Breast epithelium (tissue), 4 donors: Measurements from ENCODE around the gene TRMT11. TPM values are rescaled to one million over a fixed set of nuclear protein-coding genes. Genes with fewer than 3 reads are reported as not detected.

Experiments used
- DNase-seq, 2 donors: peaks; one replicate each; pipeline ENCODE4 v3.0.0-alpha.2; 2019; ENCODE audit warnings: low spot score in 2 of 2
- H3K27ac ChIP-seq, 2 donors: fragments of 200-600 bp; sonication (generic) in 1 of 2; one replicate each; pipeline ENCODE4 v1.5.1; 2016 to 2019; ENCODE audit warnings: mild to moderate bottlenecking in 1 of 2
- H3K27me3 ChIP-seq, 2 donors: fragments of 200-600 bp; sonication (generic) in 1 of 2; one replicate each; pipeline versions ENCODE4 v1.5.1 to v1.6.0; 2017 to 2019; ENCODE audit warnings: control low read depth in 1 of 2, mild to moderate bottlenecking in 1 of 2
- H3K36me3 ChIP-seq: fragments of 200-600 bp; one replicate; pipeline ENCODE4 v1.5.1; 2019
- H3K4me1 ChIP-seq, 2 donors: fragments of 200-600 bp; sonication (generic); one replicate each; pipeline ENCODE4 v1.5.1; 2016 to 2019; ENCODE audit warnings: control low read depth in 1 of 2
- H3K4me3 ChIP-seq, 3 donors: fragments of 200-600 bp; sonication (generic); 1 replicate in 2 of 3; 2 replicates in 1 of 3; pipeline ENCODE4 v1.5.1; 2016 to 2019; ENCODE audit warnings: mild to moderate bottlenecking in 3 of 3, moderate library complexity in 2 of 3
- H3K9me3 ChIP-seq, 2 donors: fragments of 200-600 bp; sonication (generic) in 1 of 2; one replicate each; pipeline ENCODE4 v1.5.1; 2016 to 2019; ENCODE audit warnings: control low read depth in 1 of 2
- CTCF ChIP-seq, 3 donors: fragments of 450-650 bp; IDR thresholded peaks; one replicate each; pipeline ENCODE4 v1.5.1; 2016 to 2017; ENCODE audit warnings: antibody characterized with exemption in 3 of 3, mild to moderate bottlenecking in 3 of 3, moderate library complexity in 3 of 3
- POLR2A ChIP-seq: fragments of 450-650 bp; IDR thresholded peaks from one replicate; pipeline ENCODE4 v1.6.1; 2016; ENCODE audit warnings: antibody characterized with exemption, mild to moderate bottlenecking, moderate library complexity
- POLR2AphosphoS5 ChIP-seq, 3 donors: sonication (generic); formaldehyde crosslinking; IDR thresholded peaks; one replicate each; pipeline ENCODE4 v1.6.1; 2017; ENCODE audit warnings: antibody characterized with exemption in 3 of 3
- intact Hi-C: fragments of 100-400 bp; cut with DNase I; formaldehyde crosslinking; loops from one replicate; pipeline ENCODE4 v1.15.1; 2023; ENCODE audit warnings: low total_unique reads
- total RNA-seq, 3 donors: library from RNA; depleted of rRNA; stranded (reverse); fragments of >200 nt; gene quantifications; one replicate each; pipeline ENCODE4 v1.1.0, GENCODE V29; 2016

Gene TRMT11
- total RNA-seq, 3 donors from 2014 or later, result 17.3 to 48.3 (median 39.7) TPM

DNA sequence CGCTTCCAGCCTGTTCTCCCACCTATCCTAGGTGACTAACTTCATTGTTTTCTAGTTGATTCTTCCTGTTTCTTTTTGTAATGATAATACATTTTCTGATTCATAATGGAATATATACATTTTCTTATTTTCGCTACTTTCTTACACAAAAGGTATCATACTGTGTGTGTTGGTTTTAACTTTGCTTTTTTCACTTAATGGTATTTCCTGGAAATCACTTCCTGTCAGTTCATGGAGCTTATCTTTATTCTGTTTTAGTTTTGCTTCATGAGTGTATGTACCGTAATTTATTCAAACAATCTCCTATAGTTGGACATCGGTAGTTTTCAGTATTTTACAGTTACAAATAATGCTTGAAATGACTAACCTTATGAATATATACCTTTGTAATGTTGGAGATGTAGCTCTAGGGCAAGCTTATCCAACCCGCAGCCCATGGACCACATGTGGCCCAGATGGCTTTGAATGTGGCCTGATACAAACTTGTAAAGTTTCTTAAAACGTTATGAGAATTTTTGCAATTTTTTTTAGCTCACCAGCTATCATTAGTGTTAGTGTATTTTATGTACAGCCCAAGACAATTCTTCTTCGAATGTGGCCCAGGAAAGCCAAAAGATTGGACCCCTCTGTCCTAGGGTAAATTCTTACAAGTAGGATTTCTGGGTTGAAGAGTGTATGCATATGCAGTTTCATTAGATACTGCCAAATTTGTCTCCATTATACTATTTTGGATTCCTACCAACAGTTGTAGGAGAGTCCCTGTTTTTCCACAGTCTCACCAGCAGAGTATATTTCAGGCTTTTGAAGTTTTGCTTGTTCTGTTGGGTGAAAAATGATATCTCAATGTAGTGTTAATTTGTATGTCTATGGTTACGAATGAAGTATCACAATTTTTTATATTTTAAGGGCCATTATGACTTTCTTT is 16.7 kb downstream of the TRMT11 start:
- Histone ChIP-seq H3K9me3 (no peaks in the 10 kb centered on the region), H3K27me3 (no peaks in the 10 kb centered on the region), H3K27ac (no peak overlapping the region), H3K36me3 (no peaks in the 10 kb centered on the region), H3K4me1 (no peaks in the 10 kb centered on the region), H3K4me3 (no peak overlapping the region)
- intact Hi-C loops, result no loop called here
- TF ChIP-seq POLR2AphosphoS5 (IDR thresholded peaks at IDR 0.05), result no peak
- no peak for TF ChIP-seq CTCF (IDR thresholded peaks at IDR 0.05)
- no peak for TF ChIP-seq POLR2A
- DNase-seq, result no peak

DNA sequence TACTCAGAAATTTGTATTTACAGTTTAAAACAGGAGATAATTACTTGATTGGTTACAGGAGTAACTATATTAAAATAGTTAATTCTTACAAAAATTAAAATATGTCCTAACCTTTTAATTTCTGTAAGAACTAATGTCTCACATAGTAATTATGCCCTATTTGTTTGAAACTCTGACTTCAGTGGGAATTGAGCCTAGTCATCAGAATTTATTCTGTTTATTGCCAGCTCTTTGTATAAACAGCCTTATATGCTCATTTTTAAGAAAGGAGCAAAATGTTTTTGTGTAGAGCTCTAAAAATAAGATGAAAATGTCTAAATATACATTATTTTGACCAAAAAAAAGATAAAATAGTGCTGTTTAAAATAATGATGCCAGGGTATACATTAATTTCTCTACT is 21.5 kb downstream of the TRMT11 start:
- Histone ChIP-seq H3K36me3 (peaks cover 8% of the 10 kb centered on the region), H3K4me1 (no peaks in the 10 kb centered on the region), H3K4me3 (no peak overlapping the region), H3K27ac (no peak overlapping the region), H3K9me3 (no peaks in the 10 kb centered on the region), H3K27me3 (no peaks in the 10 kb centered on the region)
- intact Hi-C loops, result no loop called here
- DNase-seq, result no peak
- no peak for TF ChIP-seq POLR2AphosphoS5 (IDR thresholded peaks at IDR 0.05)

DNA sequence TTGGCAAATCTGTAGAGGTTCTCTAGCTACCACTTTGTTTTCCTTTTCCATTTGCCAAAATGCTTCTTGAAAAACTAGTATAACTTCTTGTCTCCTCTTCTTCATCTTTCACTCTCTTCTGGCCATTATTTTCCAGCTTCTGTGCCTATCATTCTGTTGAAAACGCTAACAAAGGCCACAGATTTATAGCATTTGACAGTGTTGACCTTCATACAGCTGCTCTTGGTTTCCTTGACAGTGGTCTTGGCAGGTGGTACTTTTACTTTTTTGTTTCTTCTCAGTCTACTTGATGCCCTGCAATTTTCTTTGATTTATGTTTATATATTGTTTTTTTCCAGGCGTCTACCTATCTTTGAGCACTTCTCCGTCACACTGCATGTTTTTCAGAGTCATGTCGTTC is 23.7 kb downstream of the TRMT11 start:
- intact Hi-C loops, result no loop called here
- H3K27ac ChIP-seq, result no peak overlapping the region
- H3K36me3 ChIP-seq, result peaks cover 8% of the 10 kb centered on the region
- TF ChIP-seq CTCF (IDR thresholded peaks at IDR 0.05) (no peak), POLR2AphosphoS5 (IDR thresholded peaks at IDR 0.05) (no peak), POLR2A (no peak)
- DNase-seq, result no peak
- no peak overlapping the region for H3K4me3 ChIP-seq
- H3K27me3 ChIP-seq, result no peaks in the 10 kb centered on the region
- H3K4me1 ChIP-seq, result no peaks in the 10 kb centered on the region
- H3K9me3 ChIP-seq, result no peaks in the 10 kb centered on the region

GRCh38 chr6:126015863-126016262 is 29.5 kb downstream of the TRMT11 start:
- no peak overlapping the region for H3K27ac ChIP-seq
- intact Hi-C loops, result no loop called here
- H3K4me3 ChIP-seq, result no peak overlapping the region
- H3K4me1 ChIP-seq, result no peaks in the 10 kb centered on the region
- peaks cover 8% of the 10 kb centered on the region for H3K36me3 ChIP-seq
- TF ChIP-seq CTCF (IDR thresholded peaks at IDR 0.05), result no peak
- TF ChIP-seq POLR2AphosphoS5 (IDR thresholded peaks at IDR 0.05), result no peak
- TF ChIP-seq POLR2A, result no peak
- no peaks in the 10 kb centered on the region for H3K27me3 ChIP-seq
- DNase-seq, result no peak
- H3K9me3 ChIP-seq, result no peaks in the 10 kb centered on the region

- intact Hi-C loops, result no loop called here
- no peak overlapping the region for H3K4me3 ChIP-seq
- H3K9me3 ChIP-seq, result no peaks in the 10 kb centered on the region
- no peak overlapping the region for H3K27ac ChIP-seq
- no peak for TF ChIP-seq POLR2A
- TF ChIP-seq CTCF (IDR thresholded peaks at IDR 0.05), result no peak
- TF ChIP-seq POLR2AphosphoS5 (IDR thresholded peaks at IDR 0.05), result no peak
- peaks cover 2% of the 10 kb centered on the region for H3K36me3 ChIP-seq
- no peaks in the 10 kb centered on the region for H3K27me3 ChIP-seq
- H3K4me1 ChIP-seq, result no peaks in the 10 kb centered on the region
- DNase-seq, result no peak
Measured at GRCh38 chr6:126016591-126016990, 30.3 kb downstream of the TRMT11 start.
